GM12892 (cell line): Measurements from ENCODE around the gene C11orf21.

Experiments
- DNase-seq: peaks from one replicate; pipeline ENCODE4 v3.0.0; 2011; ENCODE audit not compliant: insufficient read length
- FAIRE-seq: peaks from 2 replicates; lab custom pipeline; 2011; peaks lifted over from hg19 to GRCh38; lab: Jason Lieb, UNC
- POLR2A ChIP-seq: IDR thresholded peaks from 2 replicates; pipeline ENCODE4 v1.6.1; 2011; ENCODE audit warnings: low read depth, low read length, control low read depth
- POLR2AphosphoS5 ChIP-seq: IDR thresholded peaks from 2 replicates; pipeline ENCODE4 v1.6.1; 2011; ENCODE audit warnings: low read depth, low read length, control low read depth
- TAF1 ChIP-seq: IDR thresholded peaks from 2 replicates; pipeline ENCODE4 v1.6.1; 2011; ENCODE audit warnings: low read depth, mild to moderate bottlenecking, control low read depth, low read length, borderline replicate concordance

Gene C11orf21

GRCh38 chr11:2304506-2305139 is 2.9 kb upstream of the C11orf21 start:
- DNase-seq: no peak
- no peak for TF ChIP-seq POLR2AphosphoS5
- no peak for TF ChIP-seq TAF1
- TF ChIP-seq POLR2A: no peak
- FAIRE-seq: no peak

GRCh38 chr11:2303627-2304505 is 2.1 kb upstream of the C11orf21 start:
- no peak for DNase-seq
- no peak for FAIRE-seq
- TF ChIP-seq TAF1: no peak
- TF ChIP-seq POLR2AphosphoS5: no peak
- no peak for TF ChIP-seq POLR2A

- DNase-seq: no peak
- FAIRE-seq: no peak
- TF ChIP-seq POLR2AphosphoS5 (no peak), TAF1 (no peak), POLR2A (no peak)
Measured at GRCh38 chr11:2302896-2303626, 1.3 kb upstream of the C11orf21 start.

- TF ChIP-seq POLR2A (no peak), TAF1 (no peak), POLR2AphosphoS5 (no peak)
- DNase-seq: no peak
- FAIRE-seq: no peak
Measured at GRCh38 chr11:2302306-2302895, 683 bp upstream of the C11orf21 start.

GRCh38 chr11:2300936-2301630 is 635 bp downstream of the C11orf21 start:
- FAIRE-seq: no peak
- DNase-seq: no peak
- no peak for TF ChIP-seq TAF1
- TF ChIP-seq POLR2AphosphoS5: no peak
- TF ChIP-seq POLR2A: no peak

GRCh38 chr11:2300290-2300935 is 1.3 kb downstream of the C11orf21 start:
- TF ChIP-seq POLR2AphosphoS5: no peak
- TF ChIP-seq POLR2A: no peak
- TF ChIP-seq TAF1: no peak
- no peak for FAIRE-seq
- peak; percentile 14 for DNase-seq

GRCh38 chr11:2299773-2300172 is 1.9 kb downstream of the C11orf21 start:
- no peak for TF ChIP-seq TAF1
- TF ChIP-seq POLR2AphosphoS5: no peak
- no peak for TF ChIP-seq POLR2A
- FAIRE-seq (no peak), DNase-seq (no peak)

GRCh38 chr11:2298795-2299761 is 2.6 kb downstream of the C11orf21 start:
- TF ChIP-seq POLR2AphosphoS5 (no peak), TAF1 (no peak), POLR2A (no peak)
- DNase-seq: no peak
- FAIRE-seq: no peak

GRCh38 chr11:2298131-2298794 is 3.5 kb downstream of the C11orf21 start:
- DNase-seq (no peak), FAIRE-seq (no peak)
- no peak for TF ChIP-seq POLR2AphosphoS5
- TF ChIP-seq TAF1: no peak
- TF ChIP-seq POLR2A: no peak
